ENCODE data around the gene BTBD9.

- TF ChIP-seq CTCF (IDR thresholded peaks at IDR 0.05; ENCODE audit: poor library complexity) (no peak), EZH2 (IDR thresholded peaks at IDR 0.05; ENCODE audit: borderline replicate concordance) (no peak), EZH2phosphoT487 (IDR thresholded peaks at IDR 0.05; ENCODE audit: low read depth, severe bottlenecking, unreplicated experiment) (no peak)
These were observed 505.0 kb downstream of the BTBD9 start for GRCh38 chr6:38134704-38135088.

Measured in hepatocyte (in vitro differentiated cells).